Lower leg skin (tissue), 4 donors: ENCODE results near the gene SMAD4. TPM values are rescaled to one million over a fixed set of nuclear protein-coding genes. Genes with fewer than 3 reads are reported as not detected.

Experiments used
- DNase-seq, 2 donors: peaks; one replicate each; pipeline ENCODE4 v3.0.0-alpha.2; 2019; ENCODE audit warnings: low spot score in 2 of 2
- H3K4me3 ChIP-seq: fragments of 200-600 bp; sonication (generic); 2 replicates; pipeline ENCODE4 v1.5.1; 2017; ENCODE audit warnings: mild to moderate bottlenecking, low read depth; ENCODE audit not compliant: poor library complexity, severe bottlenecking
- CTCF ChIP-seq, 3 donors: fragments of 450-650 bp; IDR thresholded peaks; one replicate each; pipeline ENCODE4 v1.5.1; 2016; ENCODE audit warnings: antibody characterized with exemption in 3 of 3, mild to moderate bottlenecking in 3 of 3, moderate library complexity in 2 of 3
- POLR2A ChIP-seq, 2 donors: fragments of 450-650 bp; IDR thresholded peaks; one replicate each; pipeline ENCODE4 v1.6.1; 2016 to 2017; ENCODE audit warnings: antibody characterized with exemption in 2 of 2, mild to moderate bottlenecking in 1 of 2, moderate library complexity in 1 of 2
- WGBS, 2 donors: methylation state at CpG; one replicate each; pipeline ENCODE4 v1.1.5; 2018; 5-methylcytosine and 5-hydroxymethylcytosine counted together
- intact Hi-C: fragments of 100-400 bp; cut with DNase I; formaldehyde crosslinking; loops from one replicate; pipeline ENCODE4 v1.15.0; 2023; ENCODE audit warnings: low total_unique reads
- total RNA-seq, 4 donors: library from RNA; depleted of rRNA; stranded (reverse); fragments of >200 nt; gene quantifications; one replicate each; pipeline ENCODE4 v1.1.0, GENCODE V29; 2016

Gene SMAD4
- total RNA-seq, 4 donors from 2014 or later: 101 to 171 (median 128) TPM

- no peak overlapping the region for H3K4me3 ChIP-seq
- TF ChIP-seq POLR2A (IDR thresholded peaks at IDR 0.05) (no peak), CTCF (IDR thresholded peaks at IDR 0.05) (peak in 1 of 3 donors; percentile 15)
- intact Hi-C loops: loop anchor here (5.0 kb wide), 1 partner anchor 229 kb away; the partner anchor contains the start of gene MRO
- WGBS, 2 donors: 45 to 48% methylated on average over 2 of the region's 2 CpGs
- DNase-seq: no peak
These were observed 21.2 kb downstream of the SMAD4 start for GRCh38 chr18:51051105-51051712.

GRCh38 chr18:51053814-51054213, 23.8 kb downstream of the SMAD4 start:
- DNase-seq: no peak
- TF ChIP-seq CTCF (IDR thresholded peaks at IDR 0.05) (no peak), POLR2A (IDR thresholded peaks at IDR 0.05) (no peak)
- intact Hi-C loops: loop anchor here (5.0 kb wide), 1 partner anchor 232 kb away; the partner anchor contains the start of gene MRO
- no peak overlapping the region for H3K4me3 ChIP-seq

- intact Hi-C loops: loop anchor here (5.0 kb wide), 1 partner anchor 232 kb away; the partner anchor contains the start of gene MRO
These were observed 24.8 kb downstream of the SMAD4 start for GRCh38 chr18:51054764-51055163.

GRCh38 chr18:51059969-51060368, 30.0 kb downstream of the SMAD4 start:
- H3K4me3 ChIP-seq: no peak overlapping the region
- 74 to 93% methylated on average over 3 of the region's 3 CpGs for WGBS, 2 donors
- intact Hi-C loops: no loop called here
- TF ChIP-seq CTCF (IDR thresholded peaks at IDR 0.05) (no peak), POLR2A (IDR thresholded peaks at IDR 0.05) (no peak)
- DNase-seq: no peak

More at GRCh38 chr18:51054764-51055163, 24.8 kb downstream of the SMAD4 start:
- no peak overlapping the region for H3K4me3 ChIP-seq
- TF ChIP-seq CTCF (IDR thresholded peaks at IDR 0.05) (no peak), POLR2A (IDR thresholded peaks at IDR 0.05) (no peak)
- 82 to 91% methylated on average over 3 of the region's 3 CpGs for WGBS, 2 donors
- no peak for DNase-seq

GRCh38 chr18:51064256-51064655, 34.2 kb downstream of the SMAD4 start:
- H3K4me3 ChIP-seq: no peak overlapping the region
- DNase-seq: no peak
- intact Hi-C loops: no loop called here
- TF ChIP-seq POLR2A (IDR thresholded peaks at IDR 0.05) (no peak), CTCF (IDR thresholded peaks at IDR 0.05) (no peak)

GRCh38 chr18:51066273-51066672, 36.3 kb downstream of the SMAD4 start:
- no peak for TF ChIP-seq CTCF (IDR thresholded peaks at IDR 0.05)
- TF ChIP-seq POLR2A (IDR thresholded peaks at IDR 0.05): no peak
- H3K4me3 ChIP-seq: no peak overlapping the region
- WGBS, 2 donors: 73 to 82% methylated on average over 4 of the region's 4 CpGs
- no peak for DNase-seq
- intact Hi-C loops: no loop called here
